ENCODE measurements around the gene BDNF.

The BDNF gene

GRCh38 chr11:27625347-27625912 is 74.8 kb downstream of the BDNF start:
- no peak for DNase-seq (ENCODE audit: low read depth in 2 of 2)

GRCh38 chr11:27623945-27624523 is 76.2 kb downstream of the BDNF start:
- no peak for DNase-seq (ENCODE audit: low read depth in 2 of 2)

- no peak for DNase-seq (ENCODE audit: low read depth in 2 of 2)
These were observed 77.5 kb downstream of the BDNF start for GRCh38 chr11:27622541-27623300.

DNA sequence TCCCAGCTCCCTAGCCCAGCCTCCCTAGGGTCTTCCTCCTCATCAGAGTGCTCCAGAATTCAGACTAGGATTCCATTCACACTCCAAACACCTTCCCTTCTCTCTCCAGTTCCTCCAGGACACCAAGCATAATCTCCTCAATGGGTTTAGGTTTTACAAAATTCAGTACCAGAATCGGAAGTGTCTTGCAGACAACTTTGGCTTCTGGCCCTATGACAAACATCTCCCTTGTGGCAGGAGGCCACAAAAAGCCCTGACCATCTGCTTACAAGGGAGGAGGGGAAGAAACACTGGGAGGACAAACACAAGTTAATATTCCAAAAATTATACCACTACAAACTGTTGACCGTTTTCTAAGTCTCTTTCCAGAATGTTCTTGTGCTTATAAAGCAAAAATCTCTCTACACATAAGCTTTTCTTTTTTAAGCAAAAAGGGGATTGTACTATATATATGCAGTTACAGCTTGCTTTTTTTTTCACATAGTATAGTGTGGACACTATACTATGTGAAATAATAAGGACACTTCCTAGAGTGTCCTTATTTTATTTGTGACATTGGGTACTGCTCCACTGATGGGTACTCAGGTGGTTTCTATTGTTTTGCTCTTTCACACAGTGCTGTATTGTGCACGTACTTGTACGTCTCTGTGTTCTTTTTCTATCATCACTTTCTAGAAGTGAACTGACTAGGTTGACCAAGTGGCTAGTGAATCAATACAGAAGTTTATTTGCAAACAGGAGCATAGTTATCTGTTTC is 78.7 kb downstream of the BDNF start:
- no peak for DNase-seq (ENCODE audit: low read depth in 2 of 2)

- DNase-seq (ENCODE audit: low read depth in 2 of 2), result no peak
These were observed 80.4 kb downstream of the BDNF start for GRCh38 chr11:27619763-27620335.

DNA sequence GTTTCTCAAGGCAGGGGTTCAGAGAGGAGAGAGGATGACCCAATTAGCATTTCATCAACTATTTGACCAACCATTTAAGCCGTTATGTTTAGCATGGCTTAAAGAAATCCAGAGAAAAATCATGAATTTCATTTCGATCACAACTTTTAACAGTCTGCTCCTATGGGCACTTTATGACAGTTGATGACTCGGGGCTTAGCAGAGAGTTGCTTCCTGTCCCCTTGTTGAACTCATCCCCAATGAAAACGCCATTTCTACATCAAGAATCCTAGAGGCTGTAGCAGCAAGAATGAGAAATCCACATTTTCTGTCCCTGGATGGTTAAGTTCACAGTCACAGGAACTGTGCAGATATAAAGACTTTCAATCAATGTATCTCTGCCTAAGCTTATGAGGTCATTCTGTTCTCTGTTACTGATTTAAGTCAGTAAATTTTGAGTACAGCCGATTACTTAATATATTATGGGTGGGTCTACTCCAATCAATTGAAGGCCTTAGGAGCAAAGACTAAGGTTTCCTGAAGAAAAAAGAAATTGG is 81.1 kb downstream of the BDNF start:
- DNase-seq (ENCODE audit: low read depth in 2 of 2), result no peak

DNA sequence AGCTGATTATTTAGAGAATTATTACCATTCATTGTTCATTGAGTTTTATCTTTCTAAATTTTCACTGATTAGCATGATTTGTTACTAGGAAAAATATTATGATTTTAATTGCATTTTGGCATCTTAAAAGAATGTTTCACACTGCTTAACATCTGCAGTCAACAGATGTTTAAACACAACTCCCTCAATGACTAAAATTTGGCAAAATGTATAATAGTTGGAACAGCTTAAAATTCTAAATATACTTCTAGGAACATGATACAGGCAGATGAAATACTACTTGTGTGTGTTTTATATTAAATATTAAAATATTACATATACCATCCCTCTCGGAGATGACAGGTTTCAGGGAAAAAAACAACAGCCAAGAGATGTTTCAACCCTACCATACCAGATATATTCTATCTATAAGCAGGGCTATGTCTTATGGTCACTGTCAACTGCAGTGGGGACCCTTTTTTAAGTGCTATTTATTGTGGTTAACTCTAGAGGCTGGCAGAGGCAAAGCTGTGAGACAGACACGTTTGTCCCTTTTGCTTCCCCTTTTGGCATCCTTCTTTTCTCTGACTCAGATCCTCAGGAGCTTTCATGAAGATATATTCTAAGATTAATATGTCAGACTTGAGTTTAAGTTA is 81.9 kb downstream of the BDNF start:
- DNase-seq (ENCODE audit: low read depth in 2 of 2), result no peak

DNA sequence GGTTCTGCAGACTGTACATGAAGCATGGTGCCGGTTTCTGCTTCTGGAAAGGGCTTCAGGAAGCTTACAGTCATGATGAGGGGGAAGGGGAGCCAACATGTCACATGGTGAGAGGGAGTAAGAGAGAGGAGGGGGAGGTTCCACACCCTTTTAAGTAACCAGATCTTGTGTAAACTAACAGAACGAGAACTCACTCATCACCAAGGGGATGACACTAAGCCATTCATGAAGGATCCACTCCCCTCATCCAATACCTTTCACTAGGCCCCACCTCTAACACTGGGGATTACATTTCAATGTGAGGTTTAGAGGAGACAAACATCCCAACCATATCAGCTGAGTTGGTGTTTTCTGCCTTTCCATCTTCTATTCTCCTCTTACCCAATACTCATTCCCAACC is 83.5 kb downstream of the BDNF start:
- DNase-seq (ENCODE audit: low read depth in 2 of 2), result no peak

DNA sequence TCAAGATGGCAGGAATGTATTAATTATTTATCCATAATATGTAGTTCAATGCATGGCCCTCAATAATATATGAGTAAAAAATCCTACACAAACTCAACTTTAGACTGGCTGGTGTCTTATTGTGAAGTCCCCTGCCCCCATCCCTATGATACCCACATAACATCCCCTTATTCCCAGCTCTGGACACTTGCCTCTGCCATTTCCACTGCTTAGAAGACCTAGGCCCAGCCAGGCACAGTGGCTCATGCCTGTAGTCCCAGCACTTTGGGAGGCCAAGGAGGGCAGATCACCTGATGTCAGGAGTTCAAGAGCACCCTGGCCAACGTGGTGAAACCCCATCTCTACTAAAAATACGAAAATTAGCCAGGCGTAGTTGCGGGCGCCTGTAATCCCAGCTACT is 84.4 kb downstream of the BDNF start:
- no peak for DNase-seq (ENCODE audit: low read depth in 2 of 2)

GRCh38 chr11:27614092-27614491 is 86.2 kb downstream of the BDNF start:
- DNase-seq (ENCODE audit: low read depth in 2 of 2), result no peak

DNA sequence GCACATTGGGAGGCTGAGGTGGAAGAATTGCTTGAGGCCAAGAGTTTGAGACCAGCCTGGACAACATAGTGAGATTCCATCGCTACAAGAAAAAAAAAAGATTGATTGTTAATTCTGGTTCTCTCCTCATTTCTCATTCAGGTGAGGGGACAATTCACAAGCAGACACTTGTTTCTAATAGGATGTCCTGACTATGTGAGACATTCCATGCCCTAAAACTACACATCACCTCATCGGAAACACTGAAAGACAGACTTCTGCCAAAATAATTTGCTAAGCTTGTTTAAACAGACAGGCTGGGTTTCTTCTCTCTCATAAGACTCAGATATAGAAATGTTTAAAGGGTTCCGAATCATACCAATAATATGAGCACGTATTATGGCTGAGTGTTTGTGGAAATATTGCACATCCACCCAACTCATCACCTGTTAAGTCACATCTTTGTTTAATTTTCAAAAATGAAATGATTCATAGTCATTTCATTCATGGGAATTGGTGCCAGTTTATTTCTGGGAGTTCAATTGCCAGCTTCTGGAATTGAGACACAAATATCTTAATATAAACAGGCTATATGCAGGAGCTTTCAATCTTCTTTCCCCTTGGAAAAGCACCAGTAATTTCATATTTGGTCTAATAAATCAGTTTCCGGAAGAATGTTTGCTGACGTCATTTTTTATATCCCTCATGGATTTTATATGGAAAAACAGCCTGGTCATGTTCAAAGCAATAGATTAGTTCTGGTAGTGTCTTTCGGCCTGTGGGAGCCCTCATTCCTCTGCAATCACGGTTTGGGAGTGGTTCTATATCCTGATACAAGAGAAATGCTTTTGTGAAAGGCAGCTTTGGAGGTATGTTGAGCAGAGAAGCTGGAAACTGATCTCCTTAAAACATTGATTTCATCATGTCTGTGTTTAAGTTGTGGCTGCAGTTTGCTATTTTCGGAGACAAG is 87.0 kb downstream of the BDNF start:
- peak in 1 of 2 experiments; percentile 16 for DNase-seq (ENCODE audit: low read depth in 2 of 2)

DNA sequence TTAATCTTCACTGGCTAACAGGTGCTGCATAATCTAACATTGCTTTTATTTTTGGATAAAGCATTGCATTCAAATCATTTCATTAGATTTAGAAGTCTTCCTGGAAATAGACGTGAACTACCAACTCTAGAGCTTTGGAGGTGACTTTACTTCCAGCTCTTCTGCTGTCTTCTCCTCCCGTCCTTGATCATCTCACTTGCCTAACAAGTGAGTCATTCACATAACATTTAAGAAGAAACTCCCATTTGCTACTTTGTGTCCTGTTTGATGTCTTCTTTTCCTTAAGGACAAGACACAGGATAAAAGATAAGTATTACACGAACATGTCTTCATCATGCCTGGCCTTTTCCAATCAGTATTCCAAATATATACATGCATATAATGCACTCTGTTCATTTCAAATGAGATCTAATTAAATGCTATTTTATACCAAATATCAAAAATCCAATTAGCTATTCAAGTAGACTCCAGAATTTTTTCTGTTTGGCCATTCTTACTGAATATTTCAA is 88.3 kb downstream of the BDNF start:
- DNase-seq (ENCODE audit: low read depth in 2 of 2), result no peak

- no peak for DNase-seq (ENCODE audit: low read depth in 2 of 2)
These were observed 88.9 kb downstream of the BDNF start for GRCh38 chr11:27611390-27611789.

DNA sequence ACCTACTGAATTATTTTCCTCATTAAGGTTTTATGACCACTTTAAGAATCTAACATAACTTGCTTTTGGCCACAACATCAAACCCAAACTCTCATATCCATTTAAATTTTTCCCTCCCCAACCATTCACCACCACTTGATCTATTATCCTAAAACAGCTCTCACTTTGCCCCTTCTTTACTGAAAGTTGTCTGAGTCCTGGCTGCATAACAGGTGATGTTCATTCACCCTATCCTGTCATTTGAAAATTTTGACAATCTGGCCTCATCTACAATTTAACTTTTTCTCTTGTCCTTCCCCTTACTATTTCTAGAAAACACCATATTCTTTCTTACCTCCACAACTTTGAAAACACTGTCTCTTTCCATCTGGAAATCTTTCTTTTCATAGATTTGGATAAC is 89.3 kb downstream of the BDNF start:
- DNase-seq (ENCODE audit: low read depth in 2 of 2), result no peak

DNA sequence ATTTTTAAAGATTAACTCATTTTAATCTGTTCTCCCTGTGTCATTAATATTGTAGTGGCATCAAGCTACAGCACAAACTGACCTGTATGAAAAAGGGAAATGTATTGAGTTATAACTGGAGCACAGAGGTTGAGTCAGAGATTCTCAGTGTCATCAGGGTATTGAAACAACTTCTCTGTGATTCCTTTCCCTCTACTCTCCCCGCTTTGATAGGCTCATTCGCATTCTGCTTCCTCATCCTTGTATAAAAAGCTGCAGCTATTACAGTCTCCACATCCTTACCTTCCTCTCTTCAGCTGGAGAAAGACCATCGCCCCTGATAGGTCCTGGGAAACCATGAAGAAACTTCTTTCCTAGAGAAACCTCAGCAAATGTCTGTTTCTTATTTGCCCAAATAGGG is 90.0 kb downstream of the BDNF start:
- DNase-seq (ENCODE audit: low read depth in 2 of 2), result no peak

DNA sequence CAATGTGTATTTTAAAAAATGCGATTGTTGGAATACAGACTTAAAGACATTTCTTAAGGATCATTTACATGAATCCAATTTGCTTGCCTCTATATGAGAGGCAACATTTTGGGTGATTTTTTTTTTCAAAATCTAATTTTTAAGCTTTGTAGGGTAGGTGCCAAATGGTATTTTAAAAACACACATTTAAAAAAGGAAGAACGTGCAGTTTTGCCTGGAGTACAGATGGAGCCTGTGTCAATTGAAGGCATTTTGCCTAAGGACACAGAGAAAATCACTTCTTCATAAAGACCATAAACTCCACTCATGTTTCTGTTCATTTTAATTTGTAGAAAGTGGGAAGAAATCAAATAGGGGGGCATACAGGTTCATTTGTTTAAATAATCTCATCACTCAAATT is 91.3 kb downstream of the BDNF start:
- DNase-seq (ENCODE audit: low read depth in 2 of 2), result no peak

GRCh38 chr11:27605422-27605821 is 94.8 kb downstream of the BDNF start:
- DNase-seq (ENCODE audit: low read depth in 2 of 2), result no peak

All from fibroblast of skin of left quadriceps (primary cell).